Activated naive CD8-positive, alpha-beta T cell treated with anti-CD3 and anti-CD28 coated beads, Interleukin-2, amount 50 U/mL, for 24 hours (primary cell): ENCODE measurements around the gene SERPIND1.
"Not testable (repeated sequence)": the region's sequence is repeated elsewhere in the genome, so short reads cannot be mapped to it uniquely, and the experiment has no call there.

Experiments used
- ATAC-seq: fragments of 150-1000 bp; cut with Tn5 transposase; one replicate; pipeline ENCODE4 v1.10.0; 2021
- DNase-seq: peaks from one replicate; pipeline ENCODE4 v3.0.0; 2021
- H3K27ac Mint-ChIP-seq: one replicate; pipeline ENCODE4 v1.8.0; 2021; ENCODE audit warnings: mild to moderate bottlenecking, mixed read lengths
- H3K27me3 Mint-ChIP-seq: one replicate; pipeline ENCODE4 v1.8.0; 2021; ENCODE audit warnings: mixed read lengths
- H3K36me3 Mint-ChIP-seq: one replicate; pipeline ENCODE4 v1.8.0; 2021; ENCODE audit warnings: low read depth, mixed read lengths
- H3K4me1 Mint-ChIP-seq: one replicate; pipeline ENCODE4 v1.8.0; 2021; ENCODE audit warnings: mixed read lengths
- H3K4me3 Mint-ChIP-seq: one replicate; pipeline ENCODE4 v1.8.0; 2021; ENCODE audit warnings: mild to moderate bottlenecking, moderate library complexity, mixed read lengths
- H3K9me3 Mint-ChIP-seq: one replicate; pipeline ENCODE4 v1.8.0; 2021; ENCODE audit warnings: mixed read lengths

SERPIND1 gene

GRCh38 chr22:20756846-20757245 lies 17.1 kb upstream of the SERPIND1 start:
- ATAC-seq (no peak), DNase-seq (no peak)
- H3K27ac Mint-ChIP-seq, result no peak overlapping the region
- no peaks in the 10 kb centered on the region for H3K9me3 Mint-ChIP-seq
- H3K4me3 Mint-ChIP-seq, result no peak overlapping the region
- no peaks in the 10 kb centered on the region for H3K4me1 Mint-ChIP-seq
- peaks cover 12% of the 10 kb centered on the region for H3K36me3 Mint-ChIP-seq
- no peaks in the 10 kb centered on the region for H3K27me3 Mint-ChIP-seq

- Mint-ChIP-seq H3K27ac (no peak overlapping the region), H3K4me1 (no peaks in the 10 kb centered on the region), H3K27me3 (no peaks in the 10 kb centered on the region), H3K4me3 (no peak overlapping the region), H3K9me3 (no peaks in the 10 kb centered on the region), H3K36me3 (peaks cover 11% of the 10 kb centered on the region)
- DNase-seq (no peak), ATAC-seq (no peak)
Measured at GRCh38 chr22:20758688-20759087, 15.2 kb upstream of the SERPIND1 start.

- Mint-ChIP-seq H3K27ac (no peak overlapping the region), H3K9me3 (no peaks in the 10 kb centered on the region), H3K36me3 (peaks cover 22% of the 10 kb centered on the region), H3K27me3 (no peaks in the 10 kb centered on the region), H3K4me1 (no peaks in the 10 kb centered on the region), H3K4me3 (no peak overlapping the region)
- ATAC-seq (no peak), DNase-seq (no peak)
Measured at GRCh38 chr22:20760084-20760483, 13.8 kb upstream of the SERPIND1 start.

DNA sequence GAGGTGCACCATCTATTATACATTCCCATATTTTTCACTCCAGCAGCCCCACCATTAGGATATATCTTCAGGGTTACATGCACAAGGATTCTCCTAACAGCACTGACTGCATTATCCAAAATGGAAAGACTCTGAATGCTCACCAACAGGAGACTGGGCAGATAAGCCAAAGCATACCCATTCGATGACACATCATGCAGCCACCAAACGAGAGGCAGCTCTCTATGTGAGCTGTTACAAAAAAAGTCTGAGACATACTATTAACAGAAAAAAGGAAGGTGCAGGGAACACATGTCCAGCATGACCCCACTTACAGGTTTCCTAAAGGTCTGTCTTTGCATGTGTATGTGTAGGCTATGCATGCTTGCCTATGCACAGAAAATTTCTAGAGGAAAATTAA lies 12.4 kb upstream of the SERPIND1 start:
- H3K27ac Mint-ChIP-seq, result no peak overlapping the region
- ATAC-seq, result no peak
- no peak for DNase-seq
- no peaks in the 10 kb centered on the region for H3K27me3 Mint-ChIP-seq
- no peaks in the 10 kb centered on the region for H3K9me3 Mint-ChIP-seq
- no peaks in the 10 kb centered on the region for H3K4me1 Mint-ChIP-seq
- H3K4me3 Mint-ChIP-seq, result no peak overlapping the region
- H3K36me3 Mint-ChIP-seq, result peaks cover 24% of the 10 kb centered on the region

DNA sequence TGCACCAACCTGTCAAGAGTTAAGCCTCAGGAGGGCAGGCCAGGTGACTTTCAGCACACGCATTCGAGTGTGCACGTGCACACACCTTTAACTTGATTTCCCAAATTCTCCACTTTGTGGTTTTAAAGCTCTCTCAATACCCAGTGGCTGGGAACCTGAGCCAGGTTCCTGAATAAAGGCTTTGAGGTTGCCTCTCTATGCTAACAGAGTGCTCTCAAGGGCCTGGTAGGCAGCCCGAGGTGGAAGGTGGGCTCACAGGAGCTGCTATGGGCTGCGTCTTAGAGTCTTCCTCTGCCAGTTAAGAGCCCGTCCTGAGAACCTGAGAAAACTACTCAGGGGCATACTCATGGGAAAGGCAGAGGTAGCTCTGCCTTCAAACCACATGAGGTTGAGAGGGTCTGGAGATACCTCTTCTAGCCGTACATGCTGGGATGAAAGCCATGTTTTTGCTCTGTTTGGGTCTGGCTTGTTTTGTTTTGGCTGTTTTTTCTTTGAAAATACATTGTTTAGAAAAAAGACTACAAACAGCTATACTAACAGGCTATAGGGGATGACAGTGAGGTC lies 11.6 kb upstream of the SERPIND1 start:
- Mint-ChIP-seq H3K4me1 (no peaks in the 10 kb centered on the region), H3K36me3 (peaks cover 20% of the 10 kb centered on the region), H3K4me3 (no peak overlapping the region), H3K9me3 (no peaks in the 10 kb centered on the region), H3K27ac (no peak overlapping the region), H3K27me3 (no peaks in the 10 kb centered on the region)
- DNase-seq (no peak), ATAC-seq (no peak)

DNA sequence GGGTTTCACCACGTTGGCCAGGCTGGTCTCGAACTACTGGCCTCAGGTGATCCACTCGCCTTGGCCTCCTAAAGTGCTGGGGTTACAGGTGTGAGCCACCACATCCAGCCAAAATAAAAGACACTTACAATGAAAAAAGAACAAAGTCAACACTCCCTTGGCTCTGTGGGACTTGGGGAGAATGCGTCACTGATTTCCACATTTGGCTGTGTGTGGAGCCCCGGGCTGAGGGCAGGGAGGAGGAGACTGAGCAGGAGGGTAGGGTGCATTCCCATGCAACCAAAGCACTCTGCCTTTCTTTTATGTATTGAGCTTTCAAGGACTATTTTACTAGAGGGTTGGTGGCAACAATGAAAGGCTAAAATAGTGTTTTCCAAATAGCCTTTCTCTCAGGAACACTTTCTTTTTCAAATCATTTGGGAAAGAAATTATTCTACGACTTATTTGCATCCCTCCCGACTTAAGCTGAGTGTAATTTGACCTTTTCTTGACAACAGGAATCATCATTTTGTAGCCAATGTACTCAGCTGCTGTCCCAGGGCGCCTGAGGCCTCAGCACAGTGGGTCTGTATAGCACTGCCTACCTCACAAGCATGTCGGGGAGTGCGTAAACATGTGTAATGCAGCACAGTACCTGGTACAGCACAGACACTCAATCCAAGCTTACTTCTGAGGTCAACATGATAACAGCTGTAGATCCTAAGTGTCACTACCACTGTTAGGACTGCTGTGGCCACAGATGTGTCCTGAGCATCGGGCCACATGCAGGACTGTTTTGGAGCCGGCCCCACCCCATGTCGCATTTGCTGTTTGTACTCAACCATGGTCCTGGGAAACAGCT lies 10.1 kb upstream of the SERPIND1 start:
- Mint-ChIP-seq H3K4me3 (no peak overlapping the region), H3K27ac (no peak overlapping the region), H3K4me1 (no peaks in the 10 kb centered on the region), H3K36me3 (peaks cover 23% of the 10 kb centered on the region), H3K9me3 (no peaks in the 10 kb centered on the region), H3K27me3 (no peaks in the 10 kb centered on the region)
- DNase-seq, result no peak
- ATAC-seq, result no peak

- peaks cover 27% of the 10 kb centered on the region for H3K36me3 Mint-ChIP-seq
- ATAC-seq, result no peak
- H3K4me3 Mint-ChIP-seq, result no peak overlapping the region
- DNase-seq, result no peak
- no peaks in the 10 kb centered on the region for H3K27me3 Mint-ChIP-seq
- H3K27ac Mint-ChIP-seq, result no peak overlapping the region
- H3K9me3 Mint-ChIP-seq, result no peaks in the 10 kb centered on the region
- peaks cover 2% of the 10 kb centered on the region for H3K4me1 Mint-ChIP-seq
Measured at GRCh38 chr22:20764471-20764720, 9.5 kb upstream of the SERPIND1 start.

DNA sequence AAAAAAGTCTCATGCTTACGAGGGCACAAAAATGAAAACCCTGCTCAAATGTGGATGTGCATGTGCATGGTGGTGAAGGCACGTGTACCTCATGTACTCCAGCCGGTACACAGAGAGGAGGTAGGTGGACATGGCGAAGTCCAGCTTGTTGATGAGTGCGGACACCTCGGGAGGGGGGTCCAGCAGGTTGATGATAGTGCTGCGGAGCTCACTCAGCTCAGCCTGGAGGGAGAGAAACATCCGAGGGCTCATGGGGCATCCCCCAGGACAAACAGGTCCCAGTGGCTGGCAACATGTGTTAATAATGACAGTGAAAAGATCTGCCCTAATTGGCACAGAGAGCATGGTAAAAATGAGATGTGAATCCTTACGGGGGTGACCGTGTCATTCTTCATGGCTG lies 9.2 kb upstream of the SERPIND1 start:
- Mint-ChIP-seq H3K27ac (no peak overlapping the region), H3K4me1 (peaks cover 2% of the 10 kb centered on the region), H3K27me3 (no peaks in the 10 kb centered on the region), H3K4me3 (no peak overlapping the region), H3K9me3 (no peaks in the 10 kb centered on the region), H3K36me3 (peaks cover 27% of the 10 kb centered on the region)
- DNase-seq (no peak), ATAC-seq (no peak)

- ATAC-seq, result no peak
- Mint-ChIP-seq H3K36me3 (peaks cover 24% of the 10 kb centered on the region), H3K27me3 (no peaks in the 10 kb centered on the region), H3K4me1 (peaks cover 2% of the 10 kb centered on the region), H3K4me3 (no peak overlapping the region), H3K9me3 (no peaks in the 10 kb centered on the region), H3K27ac (no peak overlapping the region)
- no peak for DNase-seq
Measured at GRCh38 chr22:20765938-20766337, 8.0 kb upstream of the SERPIND1 start.

DNA sequence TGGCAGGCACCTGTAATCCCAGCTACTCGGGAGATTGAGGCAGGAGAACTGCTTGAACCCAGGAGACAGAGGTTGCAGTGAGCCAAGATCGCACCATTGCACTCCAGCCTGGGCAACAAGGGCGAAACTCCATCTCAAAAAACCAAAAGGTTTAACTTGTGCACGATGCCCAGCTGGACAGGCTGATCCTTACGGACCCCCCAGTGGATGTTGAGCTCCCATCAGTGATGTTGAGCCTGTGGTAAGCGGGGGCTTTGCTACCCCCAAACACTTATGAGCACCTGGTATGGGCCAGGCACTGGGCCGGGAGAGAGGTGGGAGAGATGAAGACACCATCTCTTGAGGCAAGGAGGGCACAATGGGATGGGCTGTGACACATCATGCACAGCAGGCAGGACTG lies 7.4 kb upstream of the SERPIND1 start:
- Mint-ChIP-seq H3K36me3 (peaks cover 24% of the 10 kb centered on the region), H3K9me3 (no peaks in the 10 kb centered on the region)
- ATAC-seq, result no peak

GRCh38 chr22:20769496-20769826 lies 4.5 kb upstream of the SERPIND1 start:
- H3K36me3 Mint-ChIP-seq, result peaks cover 15% of the 10 kb centered on the region
- H3K27ac Mint-ChIP-seq, H3K4me3 Mint-ChIP-seq, H3K27me3 Mint-ChIP-seq, H3K4me1 Mint-ChIP-seq, ATAC-seq, H3K9me3 Mint-ChIP-seq, DNase-seq: not testable (repeated sequence)

More for the DNA sequence above, 7.4 kb upstream of the SERPIND1 start:
- Mint-ChIP-seq H3K4me3 (no peak overlapping the region), H3K27me3 (no peaks in the 10 kb centered on the region), H3K27ac (no peak overlapping the region), H3K4me1 (peaks cover 2% of the 10 kb centered on the region)
- no peak for DNase-seq

- no peak for DNase-seq
- Mint-ChIP-seq H3K27me3 (no peaks in the 10 kb centered on the region), H3K4me3 (no peak overlapping the region), H3K9me3 (no peaks in the 10 kb centered on the region), H3K27ac (no peak overlapping the region), H3K4me1 (peaks cover 2% of the 10 kb centered on the region), H3K36me3 (peaks cover 11% of the 10 kb centered on the region)
- ATAC-seq, result no peak
Measured at GRCh38 chr22:20771918-20772625, 1.8 kb upstream of the SERPIND1 start.

GRCh38 chr22:20774882-20775281 lies 969 bp downstream of the SERPIND1 start:
- peaks cover 14% of the 10 kb centered on the region for H3K36me3 Mint-ChIP-seq
- peaks cover 7% of the 10 kb centered on the region for H3K4me1 Mint-ChIP-seq

DNA sequence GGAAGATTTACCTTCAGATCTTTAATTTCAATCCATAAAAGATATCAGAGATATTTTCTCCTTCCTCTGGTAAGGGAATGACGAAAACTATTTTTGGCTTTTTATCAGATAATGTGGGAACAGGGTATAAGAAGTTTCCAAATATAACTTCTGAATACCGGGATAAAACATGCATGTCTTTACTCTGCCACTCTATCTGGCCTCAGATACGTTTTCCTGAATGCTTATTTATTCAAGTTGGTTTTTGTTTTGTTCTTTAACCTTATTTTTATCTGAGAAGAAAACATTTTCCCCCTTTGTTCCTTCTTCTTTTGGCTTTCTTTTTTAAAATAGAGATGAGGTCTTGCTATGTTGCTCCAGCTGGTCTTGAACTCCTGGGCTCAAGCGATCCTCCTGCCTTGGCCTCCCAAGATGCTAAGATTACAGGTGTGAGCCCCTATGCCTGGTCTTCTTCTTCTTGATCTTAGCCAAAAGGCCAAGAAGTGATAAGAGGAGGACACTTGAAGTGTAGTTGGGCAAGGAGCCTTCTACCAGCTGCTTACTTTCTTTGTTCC lies 1.5 kb downstream of the SERPIND1 start:
- H3K27me3 Mint-ChIP-seq, result no peaks in the 10 kb centered on the region
- ATAC-seq, result no peak
- DNase-seq, result no peak
- H3K4me1 Mint-ChIP-seq, result peaks cover 11% of the 10 kb centered on the region
- no peak overlapping the region for H3K4me3 Mint-ChIP-seq
- H3K9me3 Mint-ChIP-seq, result no peaks in the 10 kb centered on the region
- H3K27ac Mint-ChIP-seq, result no peak overlapping the region
- peaks cover 14% of the 10 kb centered on the region for H3K36me3 Mint-ChIP-seq

More at GRCh38 chr22:20774882-20775281, 969 bp downstream of the SERPIND1 start:
- no peaks in the 10 kb centered on the region for H3K27me3 Mint-ChIP-seq
- H3K27ac Mint-ChIP-seq, result no peak overlapping the region
- no peak overlapping the region for H3K4me3 Mint-ChIP-seq
- ATAC-seq (no peak), DNase-seq (no peak)
- H3K9me3 Mint-ChIP-seq, result no peaks in the 10 kb centered on the region
